Heart left ventricle (tissue), 16 donors: ENCODE measurements around the gene ARL6. TPM values are rescaled to one million over a fixed set of nuclear protein-coding genes. Genes with fewer than 3 reads are reported as not detected.

Source experiments
- ATAC-seq, 4 donors: fragments of 200-7000 bp; cut with Tn5 transposase; one replicate each; pipeline ENCODE4 v1.9.1; 2020 to 2022; ENCODE audit warnings: moderate library complexity in 4 of 4, mild to moderate bottlenecking in 3 of 4, moderate number of reproducible peaks in 1 of 4
- DNase-seq, 5 donors: peaks; one replicate each; pipeline ENCODE4 v3.0.0-alpha.2; 2020
- H3K27ac ChIP-seq, 12 donors: fragments of 200-600 bp; sonication (generic) in 4 of 12; one replicate each; pipeline versions ENCODE4 v1.5.0 to v1.8.0; 2016 to 2022; ENCODE audit warnings: mild to moderate bottlenecking in 2 of 12
- H3K27me3 ChIP-seq, 9 donors: fragments of 200-600 bp; sonication (generic) in 2 of 9; one replicate each; pipeline versions ENCODE4 v1.5.1 to v1.8.0; 2016 to 2022; ENCODE audit warnings: mild to moderate bottlenecking in 3 of 9
- H3K36me3 ChIP-seq, 9 donors: fragments of 200-600 bp; sonication (generic) in 2 of 9; one replicate each; pipeline versions ENCODE4 v1.5.0 to v1.8.0; 2018 to 2022; ENCODE audit warnings: mild to moderate bottlenecking in 2 of 9
- H3K4me1 ChIP-seq, 12 donors: fragments of 200-600 bp; sonication (generic) in 4 of 12; one replicate each; pipeline versions ENCODE4 v1.5.0 to v1.8.0; 2016 to 2022; ENCODE audit warnings: mild to moderate bottlenecking in 3 of 12
- H3K4me3 ChIP-seq, 12 donors: fragments of 200-600 bp; sonication (generic) in 4 of 12; one replicate each; pipeline versions ENCODE4 v1.5.0 to v1.8.0; 2017 to 2022; ENCODE audit warnings: mild to moderate bottlenecking in 9 of 12, moderate library complexity in 4 of 12
- H3K9me3 ChIP-seq, 12 donors: fragments of 200-600 bp; sonication (generic) in 4 of 12; one replicate each; pipeline versions ENCODE4 v1.5.0 to v1.8.0; 2016 to 2022; ENCODE audit warnings: mild to moderate bottlenecking in 1 of 12
- CTCF ChIP-seq, 12 donors: fragments of 200-600 bp; sonication (generic) in 4 of 12; IDR thresholded peaks; one replicate each; pipeline versions ENCODE4 v1.5.0 to v1.8.0; 2018 to 2022; ENCODE audit warnings: antibody characterized with exemption in 12 of 12, mild to moderate bottlenecking in 5 of 12
- POLR2A ChIP-seq, 2 donors: fragments of 450-650 bp; IDR thresholded peaks; one replicate each; pipeline ENCODE4 v1.6.1; 2017; ENCODE audit warnings: antibody characterized with exemption in 2 of 2, mild to moderate bottlenecking in 2 of 2, moderate library complexity in 2 of 2
- WGBS, 4 donors: extraction: QIAGEN DNeasy Blood & Tissue Kit in 2 of 4; methylation state at CpG; one replicate each; pipeline versions ENCODE4 v1.1.5 to v1.1.7; 2013 to 2018; 5-methylcytosine and 5-hydroxymethylcytosine counted together
- intact Hi-C, 10 donors: fragments of 100-400 bp; cut with DNase I; formaldehyde crosslinking; loops; one replicate each; pipeline versions ENCODE4 v1.11.1 to v1.14.2; 2022
- polyA plus RNA-seq, 2 donors: library from polyadenylated mRNA; stranded (reverse); fragments of 200-250 nt; gene quantifications; one replicate each; pipeline ENCODE4 v1.2.3, GENCODE V29; 2013
- total RNA-seq, 9 donors: library from RNA; depleted of rRNA in 2 of 9; stranded (reverse); fragments of >200 nt in 2 of 9; fragmentation: NEBNext Ultra II Directional in 3 of 9; extraction: Animal tissue kit (Norgen Biotek cat#: 25700) in 3 of 9; gene quantifications; one replicate each; pipeline versions ENCODE4 v1.1.0 to v1.2.4, GENCODE V29; 2016 to 2023
- donor health status: ischemic (EF 13 %, LVEDD 7.1; RV severe dilation, severe dysfunction).
- donor health status: healthy with polysubstance abuse.
- donor health status: DM: no; HTN: yes; CAD: no.
- donor health status: DM: no; HTN: no; CAD: no.
- donor health status: ischemic (EF 25% LVEDD 6.9; RV normal size, moderate dysfunction).
- donor health status: ischemic (EF 25% LVEDD 5.7; RV mildly dilated, moderate dysfunction).
- donor health status: healthy.
- donor health status: DM: yes; HTN: yes; CAD: no.
- donor health status: ischemic (EF 35%, LVEDD 5.7; RV mildly dilated, moderate dysfunction).
- donor health status: nonischemic (EF 11% LVEDD 7.7; RV severe dilation, severe dysfunction).
- donor health status: DM: yes; HTN: yes; CAD: no.
- donor health status: PGD.
- donor health status: ischemic (EF 29% LVEDD 5.4; RV normal size, mild dysfunction).
- donor health status: nonischemic (EF 23%, LVEDD 6.1; RV moderate dilation, normal function).

The ARL6 gene
- total and polyA plus RNA-seq, 11 donors, result 1.3 to 6.0 (median 3.9) TPM

- TF ChIP-seq POLR2A (IDR thresholded peaks at IDR 0.05), result no peak
- TF ChIP-seq CTCF (IDR thresholded peaks at IDR 0.05), result no peak
- whole genome bisulfite sequencing, 4 donors, result 86 to 93% (median 87%) methylated on average over 3 of the region's 3 CpGs
- Histone ChIP-seq H3K4me1 (peaks cover 0 to 12% (median 0%) of the 10 kb centered on the region in 12 donors), H3K9me3 (peaks cover 0 to 16% (median 1%) of the 10 kb centered on the region in 12 donors), H3K27ac (no peak overlapping the region), H3K27me3 (no peaks in the 10 kb centered on the region), H3K4me3 (no peak overlapping the region), H3K36me3 (peaks cover 0 to 37% (median 14%) of the 10 kb centered on the region in 9 donors)
- ATAC-seq (no peak), DNase-seq (no peak)
- intact Hi-C loops, result no loop called here
Measured at GRCh38 chr3:97848779-97849178, 84.2 kb downstream of the ARL6 start.

Other genes with a start within 250 kb of the ARL6 start
- gene CRYBG3, start 57.3 kb downstream of the ARL6 start, total RNA-seq, result 10 to 100 TPM; 18.7 to 34.1 (median 21.4) TPM
- gene CRYBG3, start 57.3 kb downstream of the ARL6 start, polyA plus RNA-seq, result 10 to 100 TPM in 1 of 2 donors, 1 to 10 TPM in 1; 5.5 to 11.7 TPM
- 10 to 100 TPM; 10.3 to 15.9 (median 12.1) TPM for gene RIOX2, start 207.7 kb downstream of the ARL6 start, total RNA-seq
- gene RIOX2, start 207.7 kb downstream of the ARL6 start, polyA plus RNA-seq, result 10 to 100 TPM in 1 of 2 donors, 1 to 10 TPM in 1; 8.9 to 13.3 TPM